ENCODE results near the gene ZNF784. TPM values are rescaled to one million over a fixed set of nuclear protein-coding genes. Genes with fewer than 3 reads are reported as not detected.

The ZNF784 gene
- total and polyA plus RNA-seq, 2 donors, result 2.7 to 5.4 TPM

DNA sequence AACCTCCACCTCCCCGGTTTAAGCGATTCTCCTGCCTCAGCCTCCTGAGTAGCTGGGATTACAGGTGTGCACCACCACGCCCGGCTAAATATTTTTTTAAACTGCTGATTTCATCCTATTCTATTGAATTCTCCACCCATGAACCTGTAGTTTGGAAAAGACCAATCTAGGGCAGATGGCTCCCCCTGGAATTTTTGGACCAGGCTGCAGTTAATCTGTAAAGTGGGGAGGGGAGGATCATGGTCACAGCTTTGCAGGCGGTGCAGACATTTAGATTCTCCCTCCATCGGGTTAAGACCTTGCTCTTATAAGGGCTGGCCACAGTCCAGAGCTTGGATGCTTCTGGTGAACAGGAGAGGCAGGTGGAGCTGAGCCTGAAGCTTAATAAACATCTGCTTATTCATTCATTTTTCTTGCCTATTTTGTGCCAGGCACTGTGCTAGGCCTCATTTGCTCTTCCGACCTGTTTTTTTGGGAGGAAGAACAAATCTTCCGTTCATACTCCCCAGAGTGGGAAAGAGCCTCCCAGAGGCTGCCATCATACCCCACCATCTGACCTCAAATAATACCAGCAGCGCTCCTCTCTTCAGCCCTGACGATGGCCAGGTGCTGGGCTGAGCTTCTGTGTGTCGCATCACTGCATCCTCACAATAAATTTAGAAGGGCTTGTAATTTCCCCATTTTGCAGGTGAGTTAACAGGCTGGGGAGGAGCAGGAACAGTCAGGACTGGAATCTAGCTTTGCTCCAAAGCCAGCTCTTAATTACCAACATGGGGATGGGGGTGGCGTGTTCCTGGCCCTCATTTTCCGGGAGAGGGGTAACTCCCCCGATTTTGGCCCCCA lies 22.7 kb upstream of the ZNF784 start:
- peaks cover 12 to 13% of the 10 kb centered on the region in 2 donors for H3K36me3 ChIP-seq (ENCODE audit: control insufficient read depth in 2 of 2, insufficient read depth in 2 of 2, low read length in 1 of 2)
- peaks cover 0 to 12% of the 10 kb centered on the region in 2 donors for H3K27me3 ChIP-seq (ENCODE audit: control insufficient read depth in 2 of 2, insufficient read depth in 1 of 2, low read length in 1 of 2)
- H3K27ac ChIP-seq (ENCODE audit: low read depth in 1 of 2, low read length in 1 of 2), result peak overlapping the region; percentile 49 to 61
- no peak for DNase-seq (ENCODE audit: low read depth in 6 of 9, low spot score in 9 of 9)
- H3K4me3 ChIP-seq (ENCODE audit: low read length in 2 of 2), result peak overlapping the region; percentile 57 to 73
- H3K4me1 ChIP-seq (ENCODE audit: control insufficient read depth in 2 of 2, insufficient read depth in 2 of 2, low read length in 2 of 2), result peaks cover 30 to 48% of the 10 kb centered on the region in 2 donors
- H3K9me3 ChIP-seq (ENCODE audit: control insufficient read depth in 2 of 2, insufficient read depth in 1 of 2, low read length in 1 of 2), result peaks cover 0 to 4% of the 10 kb centered on the region in 2 donors
- WGBS, result 63% methylated on average over 14 of the region's 14 CpGs

DNA sequence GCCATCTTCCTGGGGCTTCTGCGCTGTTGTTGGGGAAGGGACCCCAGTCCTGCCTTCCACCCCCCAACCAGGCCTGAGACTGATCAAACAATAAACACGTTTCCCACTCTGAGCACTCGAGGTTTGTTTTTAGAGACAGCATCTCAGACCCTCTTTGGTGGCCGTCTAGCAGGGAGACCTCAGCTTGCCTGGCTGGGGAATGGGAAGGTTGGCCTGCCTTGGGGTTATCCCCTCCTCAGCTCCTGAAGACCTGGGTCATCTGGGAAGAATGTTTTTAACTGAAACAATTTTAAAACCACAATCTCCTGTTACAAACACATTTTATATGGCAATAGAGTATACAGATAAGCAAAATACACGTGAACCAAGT lies 21.1 kb upstream of the ZNF784 start:
- no peak overlapping the region for H3K27ac ChIP-seq (ENCODE audit: low read depth in 1 of 2, low read length in 1 of 2)
- WGBS, result 96% methylated on average over 5 of the region's 5 CpGs
- peaks cover 31 to 58% of the 10 kb centered on the region in 2 donors for H3K4me1 ChIP-seq (ENCODE audit: control insufficient read depth in 2 of 2, insufficient read depth in 2 of 2, low read length in 2 of 2)
- no peak for DNase-seq (ENCODE audit: low read depth in 6 of 9, low spot score in 9 of 9)
- H3K27me3 ChIP-seq (ENCODE audit: control insufficient read depth in 2 of 2, insufficient read depth in 1 of 2, low read length in 1 of 2), result peaks cover 0 to 16% of the 10 kb centered on the region in 2 donors
- H3K4me3 ChIP-seq (ENCODE audit: low read length in 2 of 2), result no peak overlapping the region
- H3K36me3 ChIP-seq (ENCODE audit: control insufficient read depth in 2 of 2, insufficient read depth in 2 of 2, low read length in 1 of 2), result peaks cover 11 to 12% of the 10 kb centered on the region in 2 donors
- H3K9me3 ChIP-seq (ENCODE audit: control insufficient read depth in 2 of 2, insufficient read depth in 1 of 2, low read length in 1 of 2), result peaks cover 0 to 6% of the 10 kb centered on the region in 2 donors

DNA sequence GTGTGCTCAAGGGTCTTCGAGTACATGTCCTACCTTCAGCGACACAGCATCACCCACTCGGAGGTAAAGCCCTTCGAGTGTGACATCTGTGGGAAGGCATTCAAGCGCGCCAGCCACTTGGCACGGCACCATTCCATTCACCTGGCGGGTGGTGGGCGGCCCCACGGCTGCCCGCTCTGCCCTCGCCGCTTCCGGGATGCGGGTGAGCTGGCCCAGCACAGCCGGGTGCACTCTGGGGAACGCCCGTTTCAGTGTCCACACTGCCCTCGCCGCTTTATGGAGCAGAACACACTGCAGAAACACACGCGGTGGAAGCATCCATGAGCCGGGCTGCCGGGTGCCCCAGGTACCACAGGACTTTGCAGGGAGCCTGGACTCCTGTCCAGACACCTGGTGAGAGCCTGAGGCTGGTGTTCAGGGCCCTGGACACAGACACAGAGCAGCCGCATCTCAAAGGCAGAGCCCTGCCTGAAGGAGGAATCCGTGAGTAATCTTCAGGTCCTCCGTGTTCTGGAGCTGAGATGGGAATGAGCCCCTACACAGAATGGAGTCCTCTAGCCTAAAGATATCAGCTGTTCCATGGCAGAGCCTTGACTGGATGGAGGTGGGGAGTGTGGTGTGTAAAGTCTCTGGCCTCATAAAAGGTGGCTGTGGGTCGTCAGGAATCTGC lies 20.6 kb upstream of the ZNF784 start:
- DNase-seq (ENCODE audit: low read depth in 6 of 9, low spot score in 9 of 9), result no peak

DNA sequence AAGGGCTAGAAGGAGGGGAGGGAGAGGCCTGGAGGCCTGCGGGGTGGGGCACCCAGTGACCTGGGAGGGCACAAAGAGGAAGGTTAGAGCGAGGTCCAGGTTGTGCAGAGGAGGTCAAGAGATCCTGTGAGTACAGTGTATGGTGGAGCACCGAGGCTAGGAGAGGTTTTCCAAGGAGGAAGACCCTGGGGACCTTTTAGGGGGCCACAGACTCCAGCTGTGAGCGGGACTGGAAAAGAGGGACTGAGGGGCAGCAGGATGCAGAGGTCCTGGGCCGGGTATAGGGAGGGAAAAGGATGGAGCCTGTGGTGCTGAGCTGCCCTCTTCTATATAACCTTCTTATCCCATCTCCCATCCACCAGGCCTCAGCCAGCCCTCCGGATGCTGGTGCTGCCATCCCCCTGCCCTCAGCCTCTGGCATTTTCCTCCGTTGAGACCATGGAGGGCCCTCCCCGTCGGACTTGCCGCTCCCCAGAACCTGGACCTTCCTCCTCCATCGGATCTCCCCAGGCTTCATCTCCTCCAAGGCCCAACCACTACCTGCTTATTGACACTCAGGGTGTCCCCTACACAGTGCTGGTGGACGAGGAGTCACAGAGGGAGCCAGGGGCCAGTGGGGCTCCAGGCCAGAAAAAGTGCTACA lies 19.9 kb upstream of the ZNF784 start:
- Histone ChIP-seq H3K27ac (ENCODE audit: low read depth in 1 of 2, low read length in 1 of 2) (no peak overlapping the region), H3K4me3 (ENCODE audit: low read length in 2 of 2) (peak overlapping the region; percentile 63 to 65), H3K4me1 (ENCODE audit: control insufficient read depth in 2 of 2, insufficient read depth in 2 of 2, low read length in 2 of 2) (peaks cover 33 to 65% of the 10 kb centered on the region in 2 donors), H3K27me3 (ENCODE audit: control insufficient read depth in 2 of 2, insufficient read depth in 1 of 2, low read length in 1 of 2) (peaks cover 0 to 16% of the 10 kb centered on the region in 2 donors), H3K36me3 (ENCODE audit: control insufficient read depth in 2 of 2, insufficient read depth in 2 of 2, low read length in 1 of 2) (peaks cover 11 to 12% of the 10 kb centered on the region in 2 donors), H3K9me3 (ENCODE audit: control insufficient read depth in 2 of 2, insufficient read depth in 1 of 2, low read length in 1 of 2) (peaks cover 0 to 15% of the 10 kb centered on the region in 2 donors)
- WGBS, result 73% methylated on average over 12 of the region's 12 CpGs
- DNase-seq (ENCODE audit: low read depth in 6 of 9, low spot score in 9 of 9), result no peak

More for the DNA sequence above, 20.6 kb upstream of the ZNF784 start:
- H3K4me3 ChIP-seq (ENCODE audit: low read length in 2 of 2), result no peak overlapping the region
- WGBS, result 96% methylated on average over 28 of the region's 28 CpGs
- peaks cover 0 to 11% of the 10 kb centered on the region in 2 donors for H3K9me3 ChIP-seq (ENCODE audit: control insufficient read depth in 2 of 2, insufficient read depth in 1 of 2, low read length in 1 of 2)
- H3K27me3 ChIP-seq (ENCODE audit: control insufficient read depth in 2 of 2, insufficient read depth in 1 of 2, low read length in 1 of 2), result peaks cover 0 to 16% of the 10 kb centered on the region in 2 donors
- H3K4me1 ChIP-seq (ENCODE audit: control insufficient read depth in 2 of 2, insufficient read depth in 2 of 2, low read length in 2 of 2), result peaks cover 33 to 63% of the 10 kb centered on the region in 2 donors
- H3K36me3 ChIP-seq (ENCODE audit: control insufficient read depth in 2 of 2, insufficient read depth in 2 of 2, low read length in 1 of 2), result peaks cover 11 to 12% of the 10 kb centered on the region in 2 donors
- no peak overlapping the region for H3K27ac ChIP-seq (ENCODE audit: low read depth in 1 of 2, low read length in 1 of 2)

DNA sequence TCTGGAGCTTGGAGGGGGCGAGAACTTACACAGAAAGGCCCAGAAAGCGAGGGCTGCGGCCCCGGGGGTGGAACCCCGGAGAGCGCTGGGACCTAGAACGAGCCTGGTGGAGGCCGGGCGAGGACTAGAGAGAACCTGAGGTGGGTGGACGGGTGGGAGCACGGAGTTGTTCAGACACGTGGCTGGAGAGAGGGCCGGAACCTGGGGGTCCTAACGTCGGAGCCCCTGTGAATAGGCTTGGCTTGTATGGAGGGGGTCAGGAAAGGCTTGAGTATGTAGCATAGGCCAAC lies 19.5 kb upstream of the ZNF784 start:
- DNase-seq (ENCODE audit: low read depth in 6 of 9, low spot score in 9 of 9), result no peak
- Histone ChIP-seq H3K4me3 (ENCODE audit: low read length in 2 of 2) (peak overlapping the region; percentile 63 to 65), H3K27ac (ENCODE audit: low read depth in 1 of 2, low read length in 1 of 2) (peak overlapping the region; percentile 2 to 53), H3K4me1 (ENCODE audit: control insufficient read depth in 2 of 2, insufficient read depth in 2 of 2, low read length in 2 of 2) (peaks cover 31 to 65% of the 10 kb centered on the region in 2 donors), H3K9me3 (ENCODE audit: control insufficient read depth in 2 of 2, insufficient read depth in 1 of 2, low read length in 1 of 2) (peaks cover 0 to 15% of the 10 kb centered on the region in 2 donors), H3K36me3 (ENCODE audit: control insufficient read depth in 2 of 2, insufficient read depth in 2 of 2, low read length in 1 of 2) (peaks cover 11 to 12% of the 10 kb centered on the region in 2 donors), H3K27me3 (ENCODE audit: control insufficient read depth in 2 of 2, insufficient read depth in 1 of 2, low read length in 1 of 2) (peaks cover 0 to 16% of the 10 kb centered on the region in 2 donors)
- WGBS, result under 1% methylated on average over 15 of the region's 15 CpGs

DNA sequence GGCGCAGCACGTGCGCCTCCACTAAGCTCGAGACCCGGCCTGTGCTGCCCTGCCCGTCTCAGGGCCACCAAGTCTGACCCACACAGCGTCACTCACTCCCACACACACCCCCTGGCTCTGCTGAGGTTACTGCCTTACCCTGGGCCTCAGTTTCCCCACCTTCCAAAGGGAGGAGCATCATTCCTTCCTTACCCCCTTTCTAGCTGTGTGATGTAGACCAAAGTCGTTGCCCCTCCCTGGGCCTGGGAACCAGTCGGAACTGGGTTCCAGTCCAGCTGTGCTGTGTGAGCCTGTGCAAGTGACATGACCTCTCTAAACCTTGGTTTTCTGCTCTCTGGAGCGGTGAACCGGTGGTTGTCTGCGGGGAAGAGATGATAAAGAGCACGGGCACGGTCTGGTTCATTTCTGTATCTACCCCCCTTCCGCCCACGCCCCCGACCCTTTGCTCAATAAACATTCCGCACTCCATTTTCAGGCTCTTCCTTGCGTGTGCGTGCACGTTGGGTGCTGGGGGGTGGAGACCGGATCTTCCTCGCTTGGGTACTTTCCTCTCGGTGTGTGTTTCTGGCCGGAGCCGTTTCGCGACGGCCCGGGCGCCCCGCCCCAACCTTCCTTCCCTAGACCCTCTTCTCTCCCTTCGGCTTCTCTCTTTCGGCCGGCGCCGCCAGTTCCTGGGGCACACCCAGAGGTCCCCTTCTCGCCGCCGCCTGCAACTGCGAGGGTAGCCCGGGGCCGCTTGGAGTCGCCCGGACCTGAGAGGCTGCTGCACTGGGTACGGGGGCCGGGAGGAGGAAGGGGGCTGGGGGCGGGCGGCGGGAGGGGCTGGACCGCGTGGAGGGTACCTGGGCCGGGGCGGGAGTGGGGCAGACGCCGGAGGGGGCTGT lies 18.9 kb upstream of the ZNF784 start, which contains the start of gene ZNF581:
Gene ZNF581, plus strand, starts transcription at position 647 of the 884 bp plus-strand sequence. CDS start 923 bp downstream, outside the sequence.
- peak in 4 of 9 donors; percentile 60 to 85 (median 74) for DNase-seq (ENCODE audit: low read depth in 6 of 9, low spot score in 9 of 9)
- Histone ChIP-seq H3K36me3 (ENCODE audit: control insufficient read depth in 2 of 2, insufficient read depth in 2 of 2, low read length in 1 of 2) (peaks cover 11 to 12% of the 10 kb centered on the region in 2 donors), H3K4me3 (ENCODE audit: low read length in 2 of 2) (peak within 1 kb of the TSS; percentile 65 to 76), H3K27ac (ENCODE audit: low read depth in 1 of 2, low read length in 1 of 2) (peak within 1 kb of the TSS; percentile 77 to 93), H3K4me1 (ENCODE audit: control insufficient read depth in 2 of 2, insufficient read depth in 2 of 2, low read length in 2 of 2) (peaks cover 27 to 60% of the 10 kb centered on the region in 2 donors), H3K9me3 (ENCODE audit: control insufficient read depth in 2 of 2, insufficient read depth in 1 of 2, low read length in 1 of 2) (peaks cover 0 to 15% of the 10 kb centered on the region in 2 donors), H3K27me3 (ENCODE audit: control insufficient read depth in 2 of 2, insufficient read depth in 1 of 2, low read length in 1 of 2) (peaks cover 0 to 16% of the 10 kb centered on the region in 2 donors)
- 3% methylated on average over 56 of the region's 56 CpGs for WGBS

DNA sequence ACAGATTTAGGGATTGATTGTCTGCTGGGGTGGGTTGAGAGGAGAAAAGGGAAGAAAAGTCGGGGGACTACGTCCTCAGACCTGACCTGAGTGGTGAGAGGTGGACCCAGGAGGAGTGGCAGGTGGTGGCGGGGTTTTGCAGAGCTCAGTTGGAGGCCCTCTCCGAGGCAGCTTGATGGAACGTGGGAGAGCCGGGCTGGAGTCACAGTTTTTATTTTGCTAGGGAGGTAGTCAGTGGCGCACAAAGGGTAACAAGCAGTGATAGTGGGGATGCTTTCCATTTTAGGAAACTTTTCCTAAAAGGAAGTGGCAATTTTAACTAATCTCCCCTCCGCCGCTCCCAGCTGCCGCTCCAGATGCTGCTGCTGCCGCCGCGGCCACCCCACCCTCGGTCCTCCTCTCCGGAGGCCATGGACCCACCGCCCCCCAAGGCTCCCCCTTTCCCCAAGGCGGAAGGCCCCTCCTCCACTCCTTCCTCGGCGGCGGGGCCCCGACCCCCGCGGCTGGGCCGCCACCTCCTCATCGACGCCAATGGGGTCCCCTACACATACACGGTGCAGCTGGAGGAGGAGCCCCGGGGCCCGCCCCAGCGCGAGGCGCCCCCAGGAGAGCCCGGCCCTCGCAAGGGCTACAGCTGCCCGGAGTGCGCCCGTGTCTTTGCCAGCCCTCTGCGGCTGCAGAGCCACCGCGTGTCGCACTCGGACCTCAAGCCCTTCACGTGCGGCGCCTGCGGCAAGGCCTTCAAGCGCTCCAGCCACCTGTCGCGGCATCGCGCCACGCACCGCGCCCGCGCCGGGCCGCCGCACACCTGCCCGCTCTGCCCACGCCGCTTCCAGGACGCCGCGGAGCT lies 18.0 kb upstream of the ZNF784 start:
- H3K4me3 ChIP-seq (ENCODE audit: low read length in 2 of 2), result peak overlapping the region; percentile 65 to 76
- peaks cover 0 to 15% of the 10 kb centered on the region in 2 donors for H3K9me3 ChIP-seq (ENCODE audit: control insufficient read depth in 2 of 2, insufficient read depth in 1 of 2, low read length in 1 of 2)
- peaks cover 29 to 54% of the 10 kb centered on the region in 2 donors for H3K4me1 ChIP-seq (ENCODE audit: control insufficient read depth in 2 of 2, insufficient read depth in 2 of 2, low read length in 2 of 2)
- DNase-seq (ENCODE audit: low read depth in 6 of 9, low spot score in 9 of 9), result peak in 1 of 9 donors; percentile 36
- 2% methylated on average over 65 of the region's 65 CpGs for WGBS
- peaks cover 0 to 16% of the 10 kb centered on the region in 2 donors for H3K27me3 ChIP-seq (ENCODE audit: control insufficient read depth in 2 of 2, insufficient read depth in 1 of 2, low read length in 1 of 2)
- H3K27ac ChIP-seq (ENCODE audit: low read depth in 1 of 2, low read length in 1 of 2), result peak overlapping the region; percentile 71 to 91
- peaks cover 11 to 21% of the 10 kb centered on the region in 2 donors for H3K36me3 ChIP-seq (ENCODE audit: control insufficient read depth in 2 of 2, insufficient read depth in 2 of 2, low read length in 1 of 2)

Data from thymus (tissue), 11 donors.